PFSK-1 (cell line): ENCODE data around the gene SIRT7. TPM values are rescaled to one million over a fixed set of nuclear protein-coding genes. Genes with fewer than 3 reads are reported as not detected.
A peak's percentile ranks its signal among the peaks of the same experiment; 100 is the strongest.

Experiments used
- FOXP2 ChIP-seq: optimal IDR thresholded peaks from 2 replicates; pipeline ENCODE3; 2011; ENCODE audit warnings: borderline replicate concordance, control low read depth, inconsistent platforms; ENCODE audit not compliant: insufficient read depth; ENCODE audit errors: extremely low read length, extremely low read depth
- POLR2AphosphoS5 ChIP-seq: IDR thresholded peaks from 2 replicates; pipeline ENCODE4 v1.6.1; 2012; ENCODE audit warnings: low read depth, mild to moderate bottlenecking, control low read depth, low read length, moderate library complexity
- REST ChIP-seq, 2 experiments: IDR thresholded peaks; 2 replicates each; pipeline versions ENCODE4 v1.6.1 to v1.8.0; 2011 to 2012; ENCODE audit warnings: low read depth in 2 of 2, low read length in 2 of 2, control low read depth in 1 of 2, inconsistent platforms in 1 of 2, mild to moderate bottlenecking in 1 of 2, moderate library complexity in 1 of 2; ENCODE audit not compliant: insufficient read depth in 1 of 2
- SIN3A ChIP-seq: IDR thresholded peaks from 2 replicates; pipeline ENCODE4 v1.6.1; 2012; ENCODE audit warnings: mild to moderate bottlenecking, low read length, moderate library complexity, borderline replicate concordance; ENCODE audit not compliant: insufficient read depth
- TAF1 ChIP-seq: IDR thresholded peaks from 2 replicates; pipeline ENCODE4 v1.6.1; 2012; ENCODE audit warnings: low read length, control low read depth, borderline replicate concordance; ENCODE audit not compliant: insufficient read depth
- polyA plus RNA-seq: library from polyadenylated mRNA; unstranded; fragments of >200 nt; gene quantifications from one replicate; pipeline ENCODE4 v1.2.1, GENCODE V29; 2012; ENCODE audit warnings: low read depth, missing spikeins; ENCODE audit not compliant: insufficient read length

The SIRT7 gene, protein sequence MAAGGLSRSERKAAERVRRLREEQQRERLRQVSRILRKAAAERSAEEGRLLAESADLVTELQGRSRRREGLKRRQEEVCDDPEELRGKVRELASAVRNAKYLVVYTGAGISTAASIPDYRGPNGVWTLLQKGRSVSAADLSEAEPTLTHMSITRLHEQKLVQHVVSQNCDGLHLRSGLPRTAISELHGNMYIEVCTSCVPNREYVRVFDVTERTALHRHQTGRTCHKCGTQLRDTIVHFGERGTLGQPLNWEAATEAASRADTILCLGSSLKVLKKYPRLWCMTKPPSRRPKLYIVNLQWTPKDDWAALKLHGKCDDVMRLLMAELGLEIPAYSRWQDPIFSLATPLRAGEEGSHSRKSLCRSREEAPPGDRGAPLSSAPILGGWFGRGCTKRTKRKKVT
- 44.3 TPM for polyA plus RNA-seq

DNA sequence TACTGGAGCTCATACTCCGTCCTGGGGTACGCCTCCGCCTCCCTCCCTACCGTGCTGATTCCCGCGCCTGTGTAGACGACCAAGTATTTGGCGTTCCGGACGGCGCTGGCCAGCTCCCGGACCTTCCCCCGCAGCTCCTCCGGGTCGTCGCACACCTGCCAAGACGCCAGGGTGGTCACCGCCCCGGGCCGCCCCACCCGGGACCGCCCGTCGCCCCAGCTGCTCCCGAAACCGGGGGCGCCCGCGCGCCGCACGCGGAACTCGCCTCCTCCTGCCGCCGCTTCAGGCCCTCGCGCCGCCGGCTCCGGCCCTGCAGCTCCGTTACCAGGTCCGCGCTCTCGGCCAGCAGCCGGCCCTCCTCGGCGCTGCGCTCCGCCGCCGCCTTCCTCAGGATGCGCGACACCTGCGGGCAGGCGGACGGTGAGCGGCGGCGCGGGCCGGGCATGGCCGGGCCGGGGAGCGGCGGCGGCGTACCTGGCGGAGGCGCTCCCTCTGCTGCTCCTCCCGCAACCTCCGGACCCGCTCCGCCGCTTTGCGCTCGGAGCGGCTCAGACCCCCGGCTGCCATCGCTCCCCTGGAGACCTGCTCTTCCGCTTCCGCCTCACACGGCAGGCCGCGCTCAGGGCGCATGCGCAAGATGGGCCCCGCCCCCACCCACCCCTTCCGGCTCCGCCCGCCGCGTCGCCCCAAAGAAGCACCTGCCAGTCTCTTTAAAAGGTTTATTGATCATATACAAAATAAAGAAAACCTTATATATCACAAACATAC, at the start of gene SIRT7:
Gene SIRT7, minus strand, starts transcription at position 612 of the 768 bp plus-strand sequence. Its CDS starts 45 bp downstream, at position 567.
- peak; percentile 56 for TF ChIP-seq POLR2AphosphoS5
- TF ChIP-seq FOXP2, result peak; percentile 42
- TF ChIP-seq TAF1, result peak; percentile 69; the same call in 1 of the 2 replicates
- TF ChIP-seq SIN3A, result peak; percentile 69; the same call in 1 of the 2 replicates
- no peak for TF ChIP-seq REST (IDR thresholded peaks at IDR 0.05; ENCODE audit: insufficient read depth in 1 of 2, low read depth in 2 of 2, low read length in 2 of 2)

DNA sequence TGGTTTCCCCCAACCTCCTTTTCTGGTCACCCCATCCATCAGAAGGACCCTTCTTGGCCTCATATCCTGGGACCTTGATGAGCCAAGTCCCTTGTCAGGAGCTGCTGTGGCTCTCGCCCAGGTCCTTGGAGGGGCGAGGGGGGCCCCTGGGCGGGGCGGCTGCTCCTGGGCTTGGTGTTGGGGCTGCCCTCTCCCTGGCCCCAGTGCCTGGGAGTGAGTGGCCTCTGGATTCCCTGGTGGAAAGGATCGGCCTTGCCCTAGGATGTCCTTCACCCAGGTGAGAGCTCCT, 49.2 kb upstream of the SIRT7 start:
- TF ChIP-seq FOXP2, result no peak
- no peak for TF ChIP-seq TAF1
- no peak for TF ChIP-seq POLR2AphosphoS5
- TF ChIP-seq REST (IDR thresholded peaks at IDR 0.05; ENCODE audit: insufficient read depth in 1 of 2, low read depth in 2 of 2, low read length in 2 of 2), result no peak

- TF ChIP-seq POLR2AphosphoS5 (no peak), SIN3A (no peak), TAF1 (no peak)
Measured at GRCh38 chr17:81966343-81967243, 48.6 kb upstream of the SIRT7 start.

- TF ChIP-seq REST (IDR thresholded peaks at IDR 0.05; ENCODE audit: insufficient read depth in 1 of 2, low read depth in 2 of 2, low read length in 2 of 2), result no peak
- TF ChIP-seq FOXP2, result no peak
- no peak for TF ChIP-seq TAF1
- TF ChIP-seq POLR2AphosphoS5, result no peak
- TF ChIP-seq SIN3A, result no peak
Measured at GRCh38 chr17:81964081-81964849, 46.3 kb upstream of the SIRT7 start.
